ENCODE results near the gene ZMAT1. TPM values are rescaled to one million over a fixed set of nuclear protein-coding genes. Genes with fewer than 3 reads are reported as not detected.

Gene ZMAT1
- total RNA-seq, 2 experiments from 2014 or later = 4.4 to 5.4 TPM

GRCh38 chrX:101906136-101906796 lies 25.6 kb downstream of the ZMAT1 start:
- Mint-ChIP-seq H3K4me3 (no peak overlapping the region), H3K27ac (no peak overlapping the region), H3K27me3 (no peaks in the 10 kb centered on the region), H3K9me3 (ENCODE audit: low read depth) (peaks cover 8% of the 10 kb centered on the region), H3K4me1 (no peaks in the 10 kb centered on the region), H3K36me3 (ENCODE audit: low read depth) (peaks cover 5% of the 10 kb centered on the region)
- intact Hi-C loops (cut with DNase I, micrococcal nuclease) = no loop called here
- no peak for ATAC-seq
- ChIA-PET CTCF (interaction anchor here (0.6 kb wide), 1 partner anchor 15 kb away, joined by 3 read pairs; no protein-coding TSS in a partner anchor), POLR2A (no interaction called here)
- no peak for DNase-seq

- DNase-seq (no peak), ATAC-seq (no peak)
- no peaks in the 10 kb centered on the region for H3K4me1 Mint-ChIP-seq
- no peak overlapping the region for H3K4me3 Mint-ChIP-seq
- POLR2A ChIA-PET = no interaction called here
- H3K27ac Mint-ChIP-seq = no peak overlapping the region
- H3K27me3 Mint-ChIP-seq = no peaks in the 10 kb centered on the region
- intact Hi-C loops (cut with DNase I, micrococcal nuclease) = no loop called here
- H3K9me3 Mint-ChIP-seq (ENCODE audit: low read depth) = no peaks in the 10 kb centered on the region
- H3K36me3 Mint-ChIP-seq (ENCODE audit: low read depth) = peaks cover 6% of the 10 kb centered on the region
- CTCF ChIA-PET = no interaction called here
Observed at GRCh38 chrX:101904996-101905395, 26.8 kb downstream of the ZMAT1 start.

Other genes starting within 250 kb of the ZMAT1 start
- gene TCEAL2, start 193.7 kb upstream of the ZMAT1 start, total RNA-seq = under 1 TPM in 1 of 2 experiments, not detected in 1; 0.28 TPM
- not detected for gene TCEAL6, start 210.5 kb upstream of the ZMAT1 start, total RNA-seq
- gene BEX5, start 223.9 kb upstream of the ZMAT1 start, total RNA-seq = 1 to 10 TPM; 2.1 to 2.3 TPM